ENCODE data around the gene BRME1. TPM values are rescaled to one million over a fixed set of nuclear protein-coding genes. Genes with fewer than 3 reads are reported as not detected.

BRME1 gene
- total RNA-seq, 1 donor from 2014 or later = 15.0 TPM

DNA sequence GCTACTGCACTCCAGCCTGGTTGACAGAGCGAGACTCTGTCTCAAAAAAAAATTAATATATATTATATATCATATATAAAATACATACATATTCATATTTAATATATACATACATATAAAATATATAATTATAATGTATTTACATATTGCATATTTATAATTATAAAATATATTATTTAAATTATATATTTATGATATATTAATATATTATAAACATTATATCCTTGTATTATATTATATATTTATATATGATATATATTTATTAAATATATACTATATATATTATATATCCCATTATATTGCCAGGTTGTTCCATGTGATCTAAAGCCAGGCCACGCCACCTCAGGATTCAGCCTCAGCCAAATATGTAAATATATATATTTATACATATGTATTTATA lies 9.7 kb downstream of the BRME1 start:
- Mint-ChIP-seq H3K27ac (ENCODE audit: unreplicated experiment) (no peak overlapping the region), H3K4me1 (peaks cover 5% of the 10 kb centered on the region), H3K4me3 (no peak overlapping the region), H3K27me3 (ENCODE audit: low read depth) (no peaks in the 10 kb centered on the region), H3K36me3 (ENCODE audit: low read depth) (no peaks in the 10 kb centered on the region), H3K9me3 (no peaks in the 10 kb centered on the region)
- TF ChIP-seq, protein P1, sequence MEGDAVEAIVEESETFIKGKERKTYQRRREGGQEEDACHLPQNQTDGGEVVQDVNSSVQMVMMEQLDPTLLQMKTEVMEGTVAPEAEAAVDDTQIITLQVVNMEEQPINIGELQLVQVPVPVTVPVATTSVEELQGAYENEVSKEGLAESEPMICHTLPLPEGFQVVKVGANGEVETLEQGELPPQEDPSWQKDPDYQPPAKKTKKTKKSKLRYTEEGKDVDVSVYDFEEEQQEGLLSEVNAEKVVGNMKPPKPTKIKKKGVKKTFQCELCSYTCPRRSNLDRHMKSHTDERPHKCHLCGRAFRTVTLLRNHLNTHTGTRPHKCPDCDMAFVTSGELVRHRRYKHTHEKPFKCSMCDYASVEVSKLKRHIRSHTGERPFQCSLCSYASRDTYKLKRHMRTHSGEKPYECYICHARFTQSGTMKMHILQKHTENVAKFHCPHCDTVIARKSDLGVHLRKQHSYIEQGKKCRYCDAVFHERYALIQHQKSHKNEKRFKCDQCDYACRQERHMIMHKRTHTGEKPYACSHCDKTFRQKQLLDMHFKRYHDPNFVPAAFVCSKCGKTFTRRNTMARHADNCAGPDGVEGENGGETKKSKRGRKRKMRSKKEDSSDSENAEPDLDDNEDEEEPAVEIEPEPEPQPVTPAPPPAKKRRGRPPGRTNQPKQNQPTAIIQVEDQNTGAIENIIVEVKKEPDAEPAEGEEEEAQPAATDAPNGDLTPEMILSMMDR (conservative IDR thresholded peaks at IDR 0.05) = no peak
- DNase-seq (ENCODE audit: low read depth, low spot score) = no peak

- Mint-ChIP-seq H3K9me3 (no peaks in the 10 kb centered on the region), H3K27ac (ENCODE audit: unreplicated experiment) (no peak overlapping the region), H3K36me3 (ENCODE audit: low read depth) (no peaks in the 10 kb centered on the region), H3K4me3 (no peak overlapping the region), H3K27me3 (ENCODE audit: low read depth) (no peaks in the 10 kb centered on the region), H3K4me1 (no peaks in the 10 kb centered on the region)
- no peak for DNase-seq (ENCODE audit: low read depth, low spot score)
- TF ChIP-seq, protein P1 (conservative IDR thresholded peaks at IDR 0.05) = no peak
Observed at GRCh38 chr19:13894552-13894951, 11.4 kb downstream of the BRME1 start.

- Mint-ChIP-seq H3K4me3 (no peak overlapping the region), H3K4me1 (no peaks in the 10 kb centered on the region), H3K36me3 (ENCODE audit: low read depth) (no peaks in the 10 kb centered on the region), H3K9me3 (no peaks in the 10 kb centered on the region), H3K27ac (ENCODE audit: unreplicated experiment) (no peak overlapping the region), H3K27me3 (ENCODE audit: low read depth) (no peaks in the 10 kb centered on the region)
- no peak for DNase-seq (ENCODE audit: low read depth, low spot score)
- TF ChIP-seq, protein P1 (conservative IDR thresholded peaks at IDR 0.05) = no peak
Observed at GRCh38 chr19:13892870-13893269, 13.0 kb downstream of the BRME1 start.

- no peak for DNase-seq (ENCODE audit: low read depth, low spot score)
- H3K27ac Mint-ChIP-seq (ENCODE audit: unreplicated experiment) = no peak overlapping the region
- H3K27me3 Mint-ChIP-seq (ENCODE audit: low read depth) = no peaks in the 10 kb centered on the region
- H3K4me1 Mint-ChIP-seq = no peaks in the 10 kb centered on the region
- H3K36me3 Mint-ChIP-seq (ENCODE audit: low read depth) = no peaks in the 10 kb centered on the region
- no peaks in the 10 kb centered on the region for H3K9me3 Mint-ChIP-seq
- H3K4me3 Mint-ChIP-seq = no peak overlapping the region
- TF ChIP-seq, protein P1 (conservative IDR thresholded peaks at IDR 0.05) = no peak
Observed at GRCh38 chr19:13890136-13890535, 15.8 kb downstream of the BRME1 start.

DNA sequence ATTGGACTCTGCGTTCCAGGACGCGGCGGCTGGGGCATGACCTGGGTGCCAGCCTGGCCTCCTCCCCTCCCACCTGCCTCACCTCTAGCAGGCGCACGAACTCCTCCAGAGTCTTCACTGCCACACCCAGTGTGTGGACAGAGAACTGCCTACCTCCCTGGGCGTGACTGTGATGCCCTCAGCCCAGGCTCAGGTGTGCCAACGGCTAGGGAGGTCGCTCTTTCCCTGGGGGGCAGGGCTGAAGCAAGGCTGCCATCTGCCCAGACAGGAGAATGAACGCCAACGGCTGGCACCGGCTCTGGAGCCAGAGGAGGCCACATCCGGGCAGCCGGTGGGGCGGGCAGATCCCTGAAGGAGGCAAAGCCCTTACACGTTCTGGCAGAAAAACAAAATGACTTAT lies 17.6 kb downstream of the BRME1 start:
- Mint-ChIP-seq H3K27ac (ENCODE audit: unreplicated experiment) (no peak overlapping the region), H3K27me3 (ENCODE audit: low read depth) (no peaks in the 10 kb centered on the region), H3K4me3 (no peak overlapping the region), H3K4me1 (no peaks in the 10 kb centered on the region), H3K36me3 (ENCODE audit: low read depth) (no peaks in the 10 kb centered on the region), H3K9me3 (no peaks in the 10 kb centered on the region)
- TF ChIP-seq, protein P1 (conservative IDR thresholded peaks at IDR 0.05) = no peak
- DNase-seq (ENCODE audit: low read depth, low spot score) = no peak

DNA sequence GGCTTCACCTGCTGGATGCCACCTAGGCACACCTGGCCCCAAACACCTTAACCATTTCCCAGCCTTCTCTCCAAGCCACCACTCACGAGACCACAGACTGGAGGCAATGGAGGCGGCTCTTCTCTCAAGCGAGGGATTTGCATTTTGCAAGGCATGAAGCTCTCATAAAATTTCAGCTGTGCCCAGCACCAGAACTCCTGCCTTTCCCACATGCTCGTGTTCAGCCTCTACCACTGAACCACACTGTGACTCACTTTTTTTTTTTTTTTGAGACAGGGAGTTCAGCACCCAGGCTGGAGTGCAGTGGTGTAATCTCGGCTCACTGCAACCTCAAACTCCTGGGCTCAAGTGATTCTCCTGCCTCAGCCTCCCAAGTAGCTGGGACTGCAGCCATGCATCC lies 18.4 kb downstream of the BRME1 start:
- TF ChIP-seq, protein P1 (conservative IDR thresholded peaks at IDR 0.05) = no peak
- DNase-seq (ENCODE audit: low read depth, low spot score) = no peak
- no peak overlapping the region for H3K4me3 Mint-ChIP-seq
- no peaks in the 10 kb centered on the region for H3K4me1 Mint-ChIP-seq
- no peaks in the 10 kb centered on the region for H3K9me3 Mint-ChIP-seq
- H3K36me3 Mint-ChIP-seq (ENCODE audit: low read depth) = no peaks in the 10 kb centered on the region
- H3K27me3 Mint-ChIP-seq (ENCODE audit: low read depth) = no peaks in the 10 kb centered on the region
- no peak overlapping the region for H3K27ac Mint-ChIP-seq (ENCODE audit: unreplicated experiment)

All from neural crest cell (in vitro differentiated cells).